ENCODE results near the gene RHOG. TPM values are rescaled to one million over a fixed set of nuclear protein-coding genes. Genes with fewer than 3 reads are reported as not detected.
A peak's percentile ranks its signal among the peaks of the same experiment; 100 is the strongest.

Gene RHOG
- total and polyA plus RNA-seq, 9 of the 15 experiments (the other 6 are each of a cell fraction or from before 2014, with no cell fraction given) = 22.6 to 162 (median 80.3) TPM

- TF ChIP-seq BRF2 (IDR thresholded peaks at IDR 0.05; ENCODE audit: borderline replicate concordance, insufficient read depth, insufficient read length) = no peak
- TF ChIP-seq BCL6 (CRISPR knock-in tag; IDR thresholded peaks at IDR 0.05) = no peak
- TF ChIP-seq, protein P1, sequence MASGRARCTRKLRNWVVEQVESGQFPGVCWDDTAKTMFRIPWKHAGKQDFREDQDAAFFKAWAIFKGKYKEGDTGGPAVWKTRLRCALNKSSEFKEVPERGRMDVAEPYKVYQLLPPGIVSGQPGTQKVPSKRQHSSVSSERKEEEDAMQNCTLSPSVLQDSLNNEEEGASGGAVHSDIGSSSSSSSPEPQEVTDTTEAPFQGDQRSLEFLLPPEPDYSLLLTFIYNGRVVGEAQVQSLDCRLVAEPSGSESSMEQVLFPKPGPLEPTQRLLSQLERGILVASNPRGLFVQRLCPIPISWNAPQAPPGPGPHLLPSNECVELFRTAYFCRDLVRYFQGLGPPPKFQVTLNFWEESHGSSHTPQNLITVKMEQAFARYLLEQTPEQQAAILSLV (tag; IDR thresholded peaks at IDR 0.05) = no peak
- peak; percentile 93 for TF ChIP-seq RBM25 (IDR thresholded peaks at IDR 0.05; ENCODE audit: low read depth, low read length, severe bottlenecking)
- peak; percentile 51; the same call in 1 of the 2 replicates for TF ChIP-seq SMARCA5 (IDR thresholded peaks at IDR 0.05)
- no peak for TF ChIP-seq ZNF24 (IDR thresholded peaks at IDR 0.05)
- TF ChIP-seq ZC3H8 (IDR thresholded peaks at IDR 0.05) = no peak
- TF ChIP-seq CHD4 (IDR thresholded peaks at IDR 0.05; ENCODE audit: insufficient read depth, insufficient replicate concordance, low read depth, low read length, poor library complexity, severe bottlenecking) = peak; percentile 61
- TF ChIP-seq TAF7 (tag; IDR thresholded peaks at IDR 0.05) = no peak
- peak in 1 of 2 experiments; percentile 76; a peak in 2 of 4 replicates for TF ChIP-seq KDM1A (IDR thresholded peaks at IDR 0.05)
- no peak for TF ChIP-seq TCF7L2 (IDR thresholded peaks at IDR 0.05; ENCODE audit: low read depth, low read length)
- no peak for TF ChIP-seq ZFP36 (IDR thresholded peaks at IDR 0.05; ENCODE audit: low read depth, low read length, partially characterized antibody)
- no peak for TF ChIP-seq NFE2L1 (tag; IDR thresholded peaks at IDR 0.05; ENCODE audit: borderline replicate concordance, low read depth)
- no peak for TF ChIP-seq KDM5B (IDR thresholded peaks at IDR 0.05; ENCODE audit: insufficient replicate concordance, low read depth, low read length)
- TF ChIP-seq ADNP (tag; IDR thresholded peaks at IDR 0.05) = peak; percentile 57; the same call in 1 of the 2 replicates
- TF ChIP-seq RAD21 (CRISPR knock-in tag; conservative IDR thresholded peaks at IDR 0.05 in 1 of 2, IDR thresholded peaks at IDR 0.05 in 1 of 2) = no peak
- TF ChIP-seq HEY1 (CRISPR knock-in tag; IDR thresholded peaks at IDR 0.05; ENCODE audit: borderline replicate concordance) = no peak
- TF ChIP-seq GABPB1 (CRISPR knock-in tag; IDR thresholded peaks at IDR 0.05) = no peak
- peak; percentile 90 for TF ChIP-seq BCOR (IDR thresholded peaks at IDR 0.05)
- no peak for TF ChIP-seq PHB (CRISPR knock-in tag; IDR thresholded peaks at IDR 0.05)
- TF ChIP-seq, protein P2, sequence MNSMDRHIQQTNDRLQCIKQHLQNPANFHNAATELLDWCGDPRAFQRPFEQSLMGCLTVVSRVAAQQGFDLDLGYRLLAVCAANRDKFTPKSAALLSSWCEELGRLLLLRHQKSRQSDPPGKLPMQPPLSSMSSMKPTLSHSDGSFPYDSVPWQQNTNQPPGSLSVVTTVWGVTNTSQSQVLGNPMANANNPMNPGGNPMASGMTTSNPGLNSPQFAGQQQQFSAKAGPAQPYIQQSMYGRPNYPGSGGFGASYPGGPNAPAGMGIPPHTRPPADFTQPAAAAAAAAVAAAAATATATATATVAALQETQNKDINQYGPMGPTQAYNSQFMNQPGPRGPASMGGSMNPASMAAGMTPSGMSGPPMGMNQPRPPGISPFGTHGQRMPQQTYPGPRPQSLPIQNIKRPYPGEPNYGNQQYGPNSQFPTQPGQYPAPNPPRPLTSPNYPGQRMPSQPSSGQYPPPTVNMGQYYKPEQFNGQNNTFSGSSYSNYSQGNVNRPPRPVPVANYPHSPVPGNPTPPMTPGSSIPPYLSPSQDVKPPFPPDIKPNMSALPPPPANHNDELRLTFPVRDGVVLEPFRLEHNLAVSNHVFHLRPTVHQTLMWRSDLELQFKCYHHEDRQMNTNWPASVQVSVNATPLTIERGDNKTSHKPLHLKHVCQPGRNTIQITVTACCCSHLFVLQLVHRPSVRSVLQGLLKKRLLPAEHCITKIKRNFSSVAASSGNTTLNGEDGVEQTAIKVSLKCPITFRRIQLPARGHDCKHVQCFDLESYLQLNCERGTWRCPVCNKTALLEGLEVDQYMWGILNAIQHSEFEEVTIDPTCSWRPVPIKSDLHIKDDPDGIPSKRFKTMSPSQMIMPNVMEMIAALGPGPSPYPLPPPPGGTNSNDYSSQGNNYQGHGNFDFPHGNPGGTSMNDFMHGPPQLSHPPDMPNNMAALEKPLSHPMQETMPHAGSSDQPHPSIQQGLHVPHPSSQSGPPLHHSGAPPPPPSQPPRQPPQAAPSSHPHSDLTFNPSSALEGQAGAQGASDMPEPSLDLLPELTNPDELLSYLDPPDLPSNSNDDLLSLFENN (IDR thresholded peaks at IDR 0.05; ENCODE audit: low read depth in 2 of 2, low read length in 2 of 2) = no peak
- no peak for TF ChIP-seq ZBTB26 (CRISPR knock-in tag; IDR thresholded peaks at IDR 0.05)
- TF ChIP-seq MTA2 (IDR thresholded peaks at IDR 0.05; ENCODE audit: low read depth) = no peak
Measured at GRCh38 chr11:3816673-3817072, 24.1 kb downstream of the RHOG start (continued).

All from K562 (cell line).